H9 (cell line): ENCODE results near the gene ZNF675. TPM values are rescaled to one million over a fixed set of nuclear protein-coding genes. Genes with fewer than 3 reads are reported as not detected.
A peak's percentile ranks its signal among the peaks of the same experiment; 100 is the strongest.
"Not testable (repeated sequence)": the region's sequence is repeated elsewhere in the genome, so short reads cannot be mapped to it uniquely, and the experiment has no call there.

Experiments used
- DNase-seq: peaks from one replicate; pipeline ENCODE4 v3.0.0-alpha.2; 2017
- H2AFZ ChIP-seq: one replicate; pipeline ENCODE4 v1.6.1; 2013; ENCODE audit warnings: mild to moderate bottlenecking, low read length, control low read depth, moderate library complexity
- H2AK5ac ChIP-seq: 2 replicates; pipeline ENCODE4 v1.6.1; 2013; ENCODE audit warnings: low read length, control low read depth, mixed read lengths; ENCODE audit not compliant: insufficient read length
- H2BK120ac ChIP-seq: one replicate; pipeline ENCODE4 v1.6.1; 2013; ENCODE audit warnings: low read depth, mild to moderate bottlenecking, low read length, control low read depth, inconsistent platforms; ENCODE audit not compliant: poor library complexity, severe bottlenecking
- H2BK12ac ChIP-seq: 2 replicates; pipeline ENCODE4 v1.6.1; 2013; ENCODE audit warnings: low read length, control low read depth, mixed read lengths, low read depth; ENCODE audit not compliant: insufficient read length
- H2BK15ac ChIP-seq: 2 replicates; pipeline ENCODE4 v1.6.1; 2013; ENCODE audit warnings: low read depth, low read length, control low read depth
- H2BK20ac ChIP-seq: one replicate; pipeline ENCODE4 v1.6.1; 2013; ENCODE audit warnings: low read depth, mild to moderate bottlenecking, low read length, control low read depth, inconsistent platforms; ENCODE audit not compliant: poor library complexity, severe bottlenecking
- H2BK5ac ChIP-seq: 2 replicates; pipeline ENCODE4 v1.6.1; 2013; ENCODE audit warnings: low read length, control low read depth, mixed read lengths; ENCODE audit not compliant: insufficient read length
- H3K14ac ChIP-seq: 2 replicates; pipeline ENCODE4 v1.6.1; 2013; ENCODE audit warnings: low read length, control low read depth; ENCODE audit not compliant: insufficient read depth
- H3K18ac ChIP-seq: 2 replicates; pipeline ENCODE4 v1.6.1; 2013; ENCODE audit warnings: low read depth, mild to moderate bottlenecking, mixed read lengths, low read length, control low read depth; ENCODE audit not compliant: insufficient read length
- H3K23ac ChIP-seq: 2 replicates; pipeline ENCODE4 v1.6.1; 2013; ENCODE audit warnings: low read length, control low read depth, mixed read lengths, low read depth; ENCODE audit not compliant: insufficient read length
- H3K23me2 ChIP-seq: 2 replicates; pipeline ENCODE4 v1.6.1; 2013; ENCODE audit warnings: low read depth, mild to moderate bottlenecking, mixed read lengths, low read length, control low read depth; ENCODE audit not compliant: insufficient read length, poor library complexity, severe bottlenecking
- H3K27ac ChIP-seq: 2 replicates; pipeline ENCODE4 v1.5.1; 2013; ENCODE audit warnings: low read length, control low read depth, mixed read lengths, low read depth; ENCODE audit not compliant: insufficient read length
- H3K27me3 ChIP-seq: 2 replicates; pipeline ENCODE4 v1.6.1; 2013; ENCODE audit warnings: low read length, control low read depth, inconsistent platforms; ENCODE audit not compliant: insufficient read depth
- H3K4ac ChIP-seq: 2 replicates; pipeline ENCODE4 v1.6.1; 2013; ENCODE audit warnings: low read depth, mild to moderate bottlenecking, control low read depth, inconsistent platforms, low read length, moderate library complexity
- H3K4me1 ChIP-seq: 2 replicates; pipeline ENCODE4 v1.6.1; 2013; ENCODE audit warnings: low read length, control low read depth, inconsistent platforms; ENCODE audit not compliant: insufficient read depth
- H3K4me2 ChIP-seq: 2 replicates; pipeline ENCODE4 v1.6.1; 2013; ENCODE audit warnings: low read length, control low read depth, mixed read lengths; ENCODE audit not compliant: insufficient read length, insufficient read depth
- H3K56ac ChIP-seq: 2 replicates; pipeline ENCODE4 v1.6.1; 2013; ENCODE audit warnings: low read depth, mild to moderate bottlenecking, mixed read lengths, low read length, control low read depth; ENCODE audit not compliant: insufficient read length
- H3K79me1 ChIP-seq: 2 replicates; pipeline ENCODE4 v1.6.1; 2013; ENCODE audit warnings: low read depth, mild to moderate bottlenecking, moderate library complexity, low read length, control low read depth, inconsistent platforms; ENCODE audit not compliant: insufficient read depth, poor library complexity, severe bottlenecking
- H3K79me2 ChIP-seq: 2 replicates; pipeline ENCODE4 v1.6.1; 2013; ENCODE audit warnings: low read length, control low read depth, inconsistent platforms; ENCODE audit not compliant: insufficient read depth
- H3K9ac ChIP-seq: 2 replicates; pipeline ENCODE4 v1.6.1; 2013; ENCODE audit warnings: low read length, control low read depth, mixed read lengths; ENCODE audit not compliant: insufficient read length; ENCODE audit errors: extremely low read depth
- H3K9me3 ChIP-seq: one replicate; pipeline ENCODE4 v1.6.1; 2013; ENCODE audit warnings: low read depth, low read length, inconsistent platforms; ENCODE audit not compliant: control insufficient read depth
- H3T11ph ChIP-seq: one replicate; pipeline ENCODE4 v1.6.1; 2013; ENCODE audit warnings: mild to moderate bottlenecking, low read length, control low read depth, inconsistent platforms
- H4K20me1 ChIP-seq: one replicate; pipeline ENCODE4 v1.6.1; 2013; ENCODE audit not compliant: control insufficient read depth, insufficient read length, insufficient read depth
- H4K5ac ChIP-seq: 2 replicates; pipeline ENCODE4 v1.6.1; 2013; ENCODE audit warnings: low read depth, mild to moderate bottlenecking, mixed read lengths, low read length, control low read depth; ENCODE audit not compliant: insufficient read length
- H4K8ac ChIP-seq: replicated peaks from 2 replicates; pipeline ENCODE4 v1.6.1; 2013; ENCODE audit warnings: low read length, control low read depth, mixed read lengths, low read depth; ENCODE audit not compliant: insufficient read length
- H4K91ac ChIP-seq: 2 replicates; pipeline ENCODE4 v1.6.1; 2013; ENCODE audit warnings: low read depth, mild to moderate bottlenecking, moderate library complexity, mixed read lengths, low read length, control low read depth; ENCODE audit not compliant: insufficient read length
- H3K27ac Mint-ChIP-seq, 3 experiments: 2 replicates in 2 of 3; 3 replicates in 1 of 3; pipeline ENCODE4 v1.8.0; 2020 to 2021; ENCODE audit warnings: mixed read lengths in 3 of 3, mild to moderate bottlenecking in 1 of 3, moderate library complexity in 1 of 3
- H3K27me3 Mint-ChIP-seq: 2 replicates; pipeline ENCODE4 v1.8.0; 2021; ENCODE audit warnings: low read depth, mild to moderate bottlenecking, moderate library complexity, mixed read lengths
- H3K36me3 Mint-ChIP-seq, 3 experiments: 2 replicates in 2 of 3; 3 replicates in 1 of 3; pipeline ENCODE4 v1.8.0; 2020 to 2021; ENCODE audit warnings: low read depth in 3 of 3, mixed read lengths in 3 of 3; ENCODE audit not compliant: insufficient read depth in 1 of 3
- H3K4me1 Mint-ChIP-seq, 2 experiments: 2 replicates each; pipeline ENCODE4 v1.8.0; 2020; ENCODE audit warnings: mixed read lengths in 2 of 2
- H3K4me3 Mint-ChIP-seq, 2 experiments: 2 replicates in 1 of 2; 3 replicates in 1 of 2; pipeline ENCODE4 v1.8.0; 2020 to 2021; ENCODE audit warnings: mild to moderate bottlenecking in 2 of 2, mixed read lengths in 2 of 2, moderate library complexity in 1 of 2
- H3K9me3 Mint-ChIP-seq, 2 experiments: 2 replicates in 1 of 2; 3 replicates in 1 of 2; pipeline ENCODE4 v1.8.0; 2020; ENCODE audit warnings: mild to moderate bottlenecking in 2 of 2, mixed read lengths in 2 of 2, moderate library complexity in 1 of 2
- WGBS: extraction: QIAGEN DNeasy Blood & Tissue Kit; methylation state at CpG from one replicate; pipeline ENCODE4 v1.1.7; 2013; ENCODE audit warnings: missing lambda C conversion rate, low lambda C conversion rate, mixed read lengths; ENCODE audit not compliant: insufficient read length; ENCODE audit errors: extremely low coverage; 5-methylcytosine and 5-hydroxymethylcytosine counted together
- total RNA-seq: library from RNA; stranded (reverse); gene quantifications from 2 replicates; pipeline ENCODE4 v1.2.1, GENCODE V29; 2021
- TF ChIP-seq, protein P1 (sequence below): fragments of 200-600 bp; sonication (generic); conservative IDR thresholded peaks from 3 replicates; pipeline ENCODE4 v1.8.0; 2021; ENCODE audit warnings: antibody characterized with exemption, mild to moderate bottlenecking

The ZNF675 gene
- total RNA-seq, 1 experiment from 2014 or later: 33.1 TPM

DNA sequence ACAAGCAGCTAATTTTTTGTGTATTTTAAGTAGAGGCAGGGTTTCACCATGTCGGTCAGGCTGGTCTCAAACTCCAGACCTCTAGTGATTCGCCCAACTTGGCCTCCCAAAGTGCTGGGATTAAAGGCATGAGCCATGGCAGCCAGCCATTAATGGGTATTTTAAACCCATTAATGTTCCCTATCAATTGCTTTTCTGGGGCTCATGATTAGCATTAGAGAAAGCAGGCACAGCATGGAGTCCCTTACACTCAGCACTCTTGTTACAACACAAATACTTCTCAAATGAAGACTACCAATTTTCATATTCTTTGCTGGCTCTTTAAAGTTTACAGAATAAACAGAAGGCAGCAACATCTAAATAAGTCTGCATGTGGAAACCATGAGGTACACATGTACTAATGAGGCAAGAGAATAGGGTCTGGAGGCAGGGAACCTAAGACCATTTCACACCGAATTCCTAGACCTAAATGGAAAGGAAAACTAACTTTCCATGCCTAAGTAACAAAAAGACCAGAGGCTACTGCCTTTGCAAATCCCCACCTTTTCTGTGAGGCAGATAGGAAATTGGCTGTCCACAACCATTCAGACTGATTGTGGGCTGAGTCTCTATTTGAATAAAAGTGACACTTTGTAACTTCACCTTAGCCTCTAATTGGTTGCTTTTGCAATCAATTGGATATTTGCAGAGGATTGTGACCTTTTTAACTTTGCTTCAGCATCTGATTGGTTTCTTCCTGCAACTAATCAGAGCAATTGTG lies 21.2 kb downstream of the ZNF675 start:
- peak overlapping the region; percentile 82 for H3K27ac ChIP-seq
- H3T11ph ChIP-seq: no peak overlapping the region
- Mint-ChIP-seq H3K27ac (peak overlapping the region; percentile 78 to 96 (median 86); a peak in 3 of 7 replicates), H3K9me3 (peaks cover 23 to 63% of the 10 kb centered on the region in 2 experiments), H3K4me3 (no peak overlapping the region), H3K27me3 (no peaks in the 10 kb centered on the region; the same call in 1 of the 2 replicates), H3K4me1 (peaks cover 38 to 39% of the 10 kb centered on the region in 2 experiments), H3K36me3 (peaks cover 71 to 85% (median 78%) of the 10 kb centered on the region in 3 experiments)
- no peak for DNase-seq
- peak overlapping the region; percentile 24 for H3K4me2 ChIP-seq
- H4K20me1 ChIP-seq: no peaks in the 10 kb centered on the region
- no peak overlapping the region for H3K56ac ChIP-seq
- no peak overlapping the region for H2BK5ac ChIP-seq
- H4K91ac ChIP-seq: no peak overlapping the region
- no peak overlapping the region for H2BK120ac ChIP-seq
- no peak overlapping the region for H3K23ac ChIP-seq
- peaks cover 6% of the 10 kb centered on the region for H3K9me3 ChIP-seq
- H2AK5ac ChIP-seq: no peak overlapping the region
- no peak overlapping the region for H2BK12ac ChIP-seq
- H3K79me1 ChIP-seq: peaks cover 8% of the 10 kb centered on the region
- H2BK20ac ChIP-seq: no peak overlapping the region
- no peak overlapping the region for H3K18ac ChIP-seq
- no CpG with 5 or more reads among the region's 3 CpGs for WGBS
- H4K5ac ChIP-seq: no peak overlapping the region
- no peaks in the 10 kb centered on the region for H3K23me2 ChIP-seq
- no peak overlapping the region for H2AFZ ChIP-seq
- H3K4me1 ChIP-seq: peaks cover 15% of the 10 kb centered on the region; the same call in 1 of the 2 replicates
- no peak overlapping the region for H3K4ac ChIP-seq
- no peak overlapping the region for H3K9ac ChIP-seq
- no peak overlapping the region for H3K14ac ChIP-seq
- H2BK15ac ChIP-seq: no peak overlapping the region
- TF ChIP-seq, protein P1, sequence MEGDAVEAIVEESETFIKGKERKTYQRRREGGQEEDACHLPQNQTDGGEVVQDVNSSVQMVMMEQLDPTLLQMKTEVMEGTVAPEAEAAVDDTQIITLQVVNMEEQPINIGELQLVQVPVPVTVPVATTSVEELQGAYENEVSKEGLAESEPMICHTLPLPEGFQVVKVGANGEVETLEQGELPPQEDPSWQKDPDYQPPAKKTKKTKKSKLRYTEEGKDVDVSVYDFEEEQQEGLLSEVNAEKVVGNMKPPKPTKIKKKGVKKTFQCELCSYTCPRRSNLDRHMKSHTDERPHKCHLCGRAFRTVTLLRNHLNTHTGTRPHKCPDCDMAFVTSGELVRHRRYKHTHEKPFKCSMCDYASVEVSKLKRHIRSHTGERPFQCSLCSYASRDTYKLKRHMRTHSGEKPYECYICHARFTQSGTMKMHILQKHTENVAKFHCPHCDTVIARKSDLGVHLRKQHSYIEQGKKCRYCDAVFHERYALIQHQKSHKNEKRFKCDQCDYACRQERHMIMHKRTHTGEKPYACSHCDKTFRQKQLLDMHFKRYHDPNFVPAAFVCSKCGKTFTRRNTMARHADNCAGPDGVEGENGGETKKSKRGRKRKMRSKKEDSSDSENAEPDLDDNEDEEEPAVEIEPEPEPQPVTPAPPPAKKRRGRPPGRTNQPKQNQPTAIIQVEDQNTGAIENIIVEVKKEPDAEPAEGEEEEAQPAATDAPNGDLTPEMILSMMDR: no peak
- H3K79me2 ChIP-seq: peaks cover 19% of the 10 kb centered on the region; the same call in 1 of the 2 replicates
- H3K27me3 ChIP-seq: no peaks in the 10 kb centered on the region
- no peak overlapping the region for H4K8ac ChIP-seq

DNA sequence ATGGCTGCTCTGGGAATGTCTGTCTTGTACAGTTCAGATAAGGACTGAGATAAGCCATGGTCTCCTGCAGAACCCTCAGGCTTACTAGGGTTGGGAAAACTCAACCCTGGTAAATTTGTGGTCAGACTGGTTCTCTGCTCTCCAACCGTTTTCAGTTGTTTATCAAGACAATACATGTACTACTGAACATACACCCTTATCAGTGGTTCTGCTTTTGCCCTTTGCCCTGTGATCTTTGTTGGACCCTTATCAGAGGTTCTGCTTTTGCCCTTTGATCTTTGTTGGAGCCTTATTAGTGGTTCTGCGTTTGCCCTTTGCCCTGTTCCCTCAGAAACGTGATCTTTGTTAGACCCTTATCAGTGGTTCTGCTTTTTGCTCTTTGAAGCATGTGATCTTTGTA lies 37.2 kb downstream of the ZNF675 start:
- not testable (repeated sequence) for H3K4me1 ChIP-seq, H2BK20ac ChIP-seq, H3K4me2 ChIP-seq, H3K27me3 Mint-ChIP-seq, H3K27ac Mint-ChIP-seq, H2BK15ac ChIP-seq, H4K20me1 ChIP-seq, H3K18ac ChIP-seq, H3K79me1 ChIP-seq, H2BK5ac ChIP-seq, H3K23me2 ChIP-seq, H3K27ac ChIP-seq, H3K27me3 ChIP-seq, H3T11ph ChIP-seq, H4K5ac ChIP-seq, H3K9ac ChIP-seq, DNase-seq, H3K79me2 ChIP-seq, H4K91ac ChIP-seq, H3K23ac ChIP-seq, H3K4ac ChIP-seq, H3K14ac ChIP-seq, H3K4me3 Mint-ChIP-seq, H3K4me1 Mint-ChIP-seq, H2BK12ac ChIP-seq, H2AK5ac ChIP-seq, H4K8ac ChIP-seq, H3K56ac ChIP-seq, H2BK120ac ChIP-seq, H2AFZ ChIP-seq
- H3K9me3 Mint-ChIP-seq: peaks cover 51 to 64% of the 10 kb centered on the region in 2 experiments
- H3K36me3 Mint-ChIP-seq: peaks cover 25 to 34% (median 26%) of the 10 kb centered on the region in 3 experiments
- peaks cover 19% of the 10 kb centered on the region for H3K9me3 ChIP-seq
- no CpG with 5 or more reads among the region's 3 CpGs for WGBS
